Astrocyte (in vitro differentiated cells and primary cell): ENCODE measurements around the gene THPO. TPM values are rescaled to one million over a fixed set of nuclear protein-coding genes. Genes with fewer than 3 reads are reported as not detected.
A peak's percentile ranks its signal among the peaks of the same experiment; 100 is the strongest.
"Not testable (repeated sequence)": the region's sequence is repeated elsewhere in the genome, so short reads cannot be mapped to it uniquely, and the experiment has no call there.

ENCODE experiments used
- DNase-seq: peaks from one replicate; pipeline ENCODE4 v3.0.0-alpha.2; 2010; ENCODE audit warnings: low read depth
- FAIRE-seq: peaks from 2 replicates; lab custom pipeline; 2011; peaks lifted over from hg19 to GRCh38; lab: Jason Lieb, UNC
- H2AFZ ChIP-seq: 2 replicates; pipeline ENCODE4 v1.6.0; 2012; ENCODE audit warnings: low read depth, low read length, inconsistent platforms
- H3K27ac ChIP-seq: 2 replicates; pipeline ENCODE4 v1.5.1; 2011; ENCODE audit warnings: low read depth, low read length, inconsistent platforms
- H3K27me3 ChIP-seq: 2 replicates; pipeline ENCODE4 v1.6.0; 2011; ENCODE audit warnings: low read length, inconsistent platforms; ENCODE audit not compliant: insufficient read depth
- H3K36me3 ChIP-seq: 2 replicates; pipeline ENCODE4 v1.5.1; 2011; ENCODE audit warnings: low read length, inconsistent platforms; ENCODE audit not compliant: insufficient read depth
- H3K4me1 ChIP-seq: 2 replicates; pipeline ENCODE4 v1.5.1; 2011; ENCODE audit warnings: low read length, inconsistent platforms; ENCODE audit not compliant: insufficient read depth
- H3K4me2 ChIP-seq: 2 replicates; pipeline ENCODE4 v1.6.0; 2012; ENCODE audit warnings: low read length, inconsistent platforms
- H3K4me3 ChIP-seq: 2 replicates; pipeline ENCODE4 v1.5.1; 2011; ENCODE audit warnings: low read depth, mild to moderate bottlenecking, low read length, inconsistent platforms; ENCODE audit not compliant: insufficient read depth
- H3K79me2 ChIP-seq: 2 replicates; pipeline ENCODE4 v1.6.0; 2012; ENCODE audit warnings: mild to moderate bottlenecking, low read length, inconsistent platforms; ENCODE audit not compliant: insufficient read depth
- H3K9ac ChIP-seq: 2 replicates; pipeline ENCODE4 v1.6.0; 2012; ENCODE audit warnings: mild to moderate bottlenecking, low read length, inconsistent platforms
- H3K9me3 ChIP-seq: 2 replicates; pipeline ENCODE4 v1.5.1; 2012; ENCODE audit warnings: low read depth, mild to moderate bottlenecking, low read length, inconsistent platforms; ENCODE audit not compliant: insufficient read depth
- H4K20me1 ChIP-seq: 2 replicates; pipeline ENCODE4 v1.6.0; 2012; ENCODE audit warnings: low read length, inconsistent platforms; ENCODE audit not compliant: insufficient read depth
- H3K27ac Mint-ChIP-seq: one replicate; pipeline ENCODE4 v1.8.0; 2021; ENCODE audit warnings: mild to moderate bottlenecking, mixed read lengths; ENCODE audit not compliant: unreplicated experiment
- H3K27me3 Mint-ChIP-seq: one replicate; pipeline ENCODE4 v1.8.0; 2021; ENCODE audit warnings: low read depth, mixed read lengths; ENCODE audit not compliant: unreplicated experiment
- H3K36me3 Mint-ChIP-seq: one replicate; pipeline ENCODE4 v1.8.0; 2021; ENCODE audit warnings: low read depth, mixed read lengths; ENCODE audit not compliant: unreplicated experiment
- H3K4me1 Mint-ChIP-seq: one replicate; pipeline ENCODE4 v1.8.0; 2021; ENCODE audit warnings: low read depth, mixed read lengths; ENCODE audit not compliant: unreplicated experiment
- H3K4me3 Mint-ChIP-seq: one replicate; pipeline ENCODE4 v1.8.0; 2021; ENCODE audit warnings: mild to moderate bottlenecking, moderate library complexity, mixed read lengths; ENCODE audit not compliant: unreplicated experiment
- H3K9me3 Mint-ChIP-seq: one replicate; pipeline ENCODE4 v1.8.0; 2021; ENCODE audit warnings: mild to moderate bottlenecking, mixed read lengths; ENCODE audit not compliant: unreplicated experiment
- EZH2 ChIP-seq: IDR thresholded peaks from 2 replicates; pipeline ENCODE4 v1.6.1; 2012; ENCODE audit warnings: mild to moderate bottlenecking, low read length, inconsistent platforms; ENCODE audit not compliant: insufficient read depth
- total RNA-seq: library from RNA; stranded (reverse); gene quantifications from 2 replicates; pipeline ENCODE4 v1.2.1, GENCODE V29; 2021
- TF ChIP-seq, protein P1 (sequence below): IDR thresholded peaks from 2 replicates; pipeline ENCODE4 v1.5.1; 2011; ENCODE audit warnings: low read depth, mild to moderate bottlenecking, inconsistent platforms, low read length, moderate library complexity; ENCODE audit not compliant: insufficient read depth

THPO gene
- total RNA-seq, 1 donor from 2014 or later, result 0.25 TPM

DNA sequence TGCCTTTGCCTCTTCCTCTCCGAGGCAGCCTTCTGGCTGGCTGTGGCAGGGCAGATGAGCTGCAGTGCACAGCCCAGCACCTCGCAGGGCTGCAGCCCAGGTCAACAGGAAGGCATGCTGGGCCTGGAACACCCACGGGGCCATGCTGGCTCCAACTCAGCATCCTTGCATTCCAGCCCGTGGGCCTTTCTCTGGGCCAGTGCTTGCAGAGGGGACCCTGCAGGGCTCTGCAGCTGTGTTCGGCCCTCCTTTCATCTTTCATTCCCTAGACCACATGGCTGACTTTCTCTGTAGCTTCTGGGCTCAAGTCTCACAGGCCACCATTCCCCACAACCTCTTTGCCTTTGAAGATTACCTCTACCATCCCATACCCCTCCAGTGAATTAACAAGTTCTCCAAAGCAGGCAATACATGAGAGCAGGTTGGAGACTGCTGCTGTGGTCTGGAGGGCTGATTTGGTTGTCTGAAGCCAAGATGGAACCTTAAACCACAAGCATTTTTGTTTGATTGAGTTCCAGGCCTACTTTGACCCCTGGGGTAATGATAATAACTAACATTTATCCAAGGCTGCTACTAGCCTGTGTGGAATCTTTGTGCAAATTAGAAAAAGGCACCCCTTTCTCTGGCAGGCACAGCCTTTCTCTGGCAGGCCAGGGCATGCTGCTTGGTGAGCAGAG lies 34.7 kb downstream of the THPO start:
- no peak overlapping the region for H3K4me3 ChIP-seq
- DNase-seq (no peak), FAIRE-seq (no peak)
- H3K27ac Mint-ChIP-seq, result no peak overlapping the region
- no peak overlapping the region for H2AFZ ChIP-seq
- peak overlapping the region; percentile 19 for H3K4me2 ChIP-seq
- H3K27ac ChIP-seq, result no peak overlapping the region
- no peak overlapping the region for H3K9ac ChIP-seq
- peaks cover 18% of the 10 kb centered on the region for H3K36me3 Mint-ChIP-seq
- H3K4me1 ChIP-seq, result peaks cover 38% of the 10 kb centered on the region
- TF ChIP-seq, protein P1, sequence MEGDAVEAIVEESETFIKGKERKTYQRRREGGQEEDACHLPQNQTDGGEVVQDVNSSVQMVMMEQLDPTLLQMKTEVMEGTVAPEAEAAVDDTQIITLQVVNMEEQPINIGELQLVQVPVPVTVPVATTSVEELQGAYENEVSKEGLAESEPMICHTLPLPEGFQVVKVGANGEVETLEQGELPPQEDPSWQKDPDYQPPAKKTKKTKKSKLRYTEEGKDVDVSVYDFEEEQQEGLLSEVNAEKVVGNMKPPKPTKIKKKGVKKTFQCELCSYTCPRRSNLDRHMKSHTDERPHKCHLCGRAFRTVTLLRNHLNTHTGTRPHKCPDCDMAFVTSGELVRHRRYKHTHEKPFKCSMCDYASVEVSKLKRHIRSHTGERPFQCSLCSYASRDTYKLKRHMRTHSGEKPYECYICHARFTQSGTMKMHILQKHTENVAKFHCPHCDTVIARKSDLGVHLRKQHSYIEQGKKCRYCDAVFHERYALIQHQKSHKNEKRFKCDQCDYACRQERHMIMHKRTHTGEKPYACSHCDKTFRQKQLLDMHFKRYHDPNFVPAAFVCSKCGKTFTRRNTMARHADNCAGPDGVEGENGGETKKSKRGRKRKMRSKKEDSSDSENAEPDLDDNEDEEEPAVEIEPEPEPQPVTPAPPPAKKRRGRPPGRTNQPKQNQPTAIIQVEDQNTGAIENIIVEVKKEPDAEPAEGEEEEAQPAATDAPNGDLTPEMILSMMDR, result no peak
- no peak for TF ChIP-seq EZH2
- no peaks in the 10 kb centered on the region for H3K9me3 Mint-ChIP-seq
- no peaks in the 10 kb centered on the region for H3K36me3 ChIP-seq
- H3K27me3 Mint-ChIP-seq, result no peaks in the 10 kb centered on the region
- no peaks in the 10 kb centered on the region for H3K27me3 ChIP-seq
- H4K20me1 ChIP-seq, result peaks cover 31% of the 10 kb centered on the region
- H3K79me2 ChIP-seq, result peaks cover 8% of the 10 kb centered on the region
- H3K4me1 Mint-ChIP-seq, result peaks cover 39% of the 10 kb centered on the region
- H3K4me3 Mint-ChIP-seq, result peak overlapping the region; percentile 60
- no peaks in the 10 kb centered on the region for H3K9me3 ChIP-seq

DNA sequence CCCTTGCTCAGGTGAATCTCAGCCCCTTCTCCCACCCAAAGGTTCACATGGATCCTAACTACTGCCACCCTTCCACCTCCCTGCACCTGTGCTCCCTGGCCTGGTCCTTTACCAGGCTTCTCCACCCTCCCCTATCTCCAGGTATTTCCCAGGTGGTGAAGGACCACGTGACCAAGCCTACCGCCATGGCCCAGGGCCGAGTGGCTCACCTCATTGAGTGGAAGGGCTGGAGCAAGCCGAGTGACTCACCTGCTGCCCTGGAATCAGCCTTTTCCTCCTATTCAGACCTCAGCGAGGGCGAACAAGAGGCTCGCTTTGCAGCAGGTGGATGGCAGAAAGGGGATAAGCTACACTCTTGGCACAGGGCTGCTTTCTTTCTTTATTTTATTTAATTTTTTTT lies 36.1 kb downstream of the THPO start:
- H2AFZ ChIP-seq, result no peak overlapping the region
- Mint-ChIP-seq H3K36me3 (peaks cover 20% of the 10 kb centered on the region), H3K4me3 (no peak overlapping the region), H3K4me1 (peaks cover 46% of the 10 kb centered on the region), H3K9me3 (no peaks in the 10 kb centered on the region), H3K27me3 (no peaks in the 10 kb centered on the region), H3K27ac (no peak overlapping the region)
- H4K20me1 ChIP-seq, result peaks cover 31% of the 10 kb centered on the region
- H3K27ac ChIP-seq, result no peak overlapping the region
- DNase-seq (no peak), FAIRE-seq (no peak)
- no peak overlapping the region for H3K4me2 ChIP-seq
- H3K36me3 ChIP-seq, result no peaks in the 10 kb centered on the region
- peaks cover 15% of the 10 kb centered on the region for H3K79me2 ChIP-seq
- peaks cover 52% of the 10 kb centered on the region for H3K4me1 ChIP-seq
- no peaks in the 10 kb centered on the region for H3K9me3 ChIP-seq
- no peak overlapping the region for H3K4me3 ChIP-seq
- H3K9ac ChIP-seq, result no peak overlapping the region
- no peak for TF ChIP-seq EZH2
- TF ChIP-seq, protein P1, result no peak
- no peaks in the 10 kb centered on the region for H3K27me3 ChIP-seq

DNA sequence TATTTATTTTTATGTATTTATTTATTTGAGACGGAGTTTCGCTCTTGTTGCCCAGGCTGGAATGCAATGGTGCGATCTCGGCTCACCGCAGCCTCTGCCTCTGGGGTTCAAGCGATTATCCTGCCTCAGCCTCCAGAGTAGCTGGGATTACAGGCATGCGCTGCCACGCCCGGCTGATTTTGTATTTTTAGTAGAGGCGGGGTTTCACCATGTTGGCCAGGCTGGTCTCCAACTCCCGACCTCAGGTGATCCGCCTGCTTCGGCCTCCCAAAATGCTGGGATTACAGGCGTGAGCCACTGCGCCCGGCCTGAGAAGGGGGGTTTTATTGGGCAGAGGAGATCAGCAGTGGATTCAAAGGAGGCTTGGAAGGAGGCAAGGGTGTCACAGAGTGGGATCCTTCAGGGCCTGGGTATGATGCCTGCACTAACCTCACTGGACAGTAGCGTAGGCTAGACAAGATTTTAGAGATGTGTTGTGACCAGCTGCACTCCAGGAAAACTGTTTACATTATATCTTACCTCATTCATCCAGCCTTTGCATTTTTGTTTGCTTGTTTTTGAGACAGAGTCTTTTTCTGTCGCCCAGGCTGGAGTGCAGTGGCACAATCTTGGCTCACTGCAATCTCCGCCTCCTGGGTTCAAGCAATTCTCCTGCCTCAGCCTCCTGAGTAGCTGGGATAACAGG lies 38.4 kb downstream of the THPO start:
- not testable (repeated sequence) for H3K27ac Mint-ChIP-seq, FAIRE-seq

More for the DNA sequence above, 38.4 kb downstream of the THPO start:
- Mint-ChIP-seq H3K4me1 (peaks cover 52% of the 10 kb centered on the region), H3K36me3 (peaks cover 15% of the 10 kb centered on the region)
- not testable (repeated sequence) for H3K9me3 Mint-ChIP-seq, DNase-seq, H3K9ac ChIP-seq, H3K4me2 ChIP-seq, H3K4me3 ChIP-seq, H3K27ac ChIP-seq, H3K27me3 ChIP-seq, H3K4me3 Mint-ChIP-seq, H2AFZ ChIP-seq, H3K36me3 ChIP-seq, H3K27me3 Mint-ChIP-seq, H3K9me3 ChIP-seq
- H4K20me1 ChIP-seq, result peaks cover 43% of the 10 kb centered on the region
- H3K79me2 ChIP-seq, result peaks cover 21% of the 10 kb centered on the region
- peaks cover 63% of the 10 kb centered on the region for H3K4me1 ChIP-seq
